WTC11 (cell line): ENCODE measurements around the gene ABCG1. TPM values are rescaled to one million over a fixed set of nuclear protein-coding genes. Genes with fewer than 3 reads are reported as not detected.

Experiments
- ATAC-seq: fragments of 200-7000 bp; cut with Tn5 transposase; 2 replicates; pipeline ENCODE4 v1.10.0; 2021; ENCODE audit warnings: mild to moderate bottlenecking, moderate library complexity
- CTCF ChIA-PET: fragments of 300-600 bp; sonication (Branson Sonifier 250); formaldehyde crosslinking; loops from one replicate; lab custom pipeline; 2021; ENCODE audit warnings: antibody characterized with exemption; lab: Charles Lee
- POLR2A ChIA-PET: fragments of 350-600 bp; sonication (Branson Sonifier 250); formaldehyde crosslinking; loops from one replicate; lab custom pipeline; 2021; ENCODE audit warnings: antibody characterized with exemption; lab: Charles Lee
- DNase-seq: peaks from one replicate; pipeline ENCODE4 v3.0.0; 2021; ENCODE audit warnings: low spot score
- H3K27ac Mint-ChIP-seq: 2 replicates; pipeline ENCODE4 v1.8.0; 2021; ENCODE audit warnings: mixed read lengths
- H3K27me3 Mint-ChIP-seq: 2 replicates; pipeline ENCODE4 v1.8.0; 2021; ENCODE audit warnings: low read depth, mild to moderate bottlenecking, moderate library complexity, mixed read lengths
- H3K36me3 Mint-ChIP-seq: 2 replicates; pipeline ENCODE4 v1.8.0; 2021; ENCODE audit warnings: mixed read lengths
- H3K4me1 Mint-ChIP-seq: 2 replicates; pipeline ENCODE4 v1.8.0; 2022; ENCODE audit warnings: mixed read lengths
- H3K4me3 Mint-ChIP-seq: 2 replicates; pipeline ENCODE4 v1.8.0; 2021; ENCODE audit warnings: mild to moderate bottlenecking, moderate library complexity, mixed read lengths
- H3K9me3 Mint-ChIP-seq: 2 replicates; pipeline ENCODE4 v1.8.0; 2021; ENCODE audit warnings: mixed read lengths
- AFF4 ChIP-seq: sonication (generic); formaldehyde crosslinking; IDR thresholded peaks from 2 replicates; pipeline ENCODE4 v1.8.1; 2023; ENCODE audit warnings: mild to moderate bottlenecking, missing genetic modification reagents, borderline replicate concordance
- ATF2 ChIP-seq: sonication (generic); formaldehyde crosslinking; IDR thresholded peaks from 2 replicates; pipeline ENCODE4 v1.8.1; 2022; ENCODE audit warnings: low read depth, missing genetic modification reagents, borderline replicate concordance
- CDX4 ChIP-seq: fragments of 250-450 bp; sonication (Bioruptor Pico); IDR thresholded peaks from 2 replicates; pipeline ENCODE4 v1.9.0; 2021; ENCODE audit warnings: moderate library complexity, mild to moderate bottlenecking, inconsistent platforms, borderline replicate concordance
- FOXP1 ChIP-seq: sonication (generic); formaldehyde crosslinking; IDR thresholded peaks from 2 replicates; pipeline ENCODE4 v1.8.0; 2022; ENCODE audit warnings: missing genetic modification reagents, mild to moderate bottlenecking, moderate library complexity, borderline replicate concordance
- FOXP4 ChIP-seq: sonication (generic); formaldehyde crosslinking; IDR thresholded peaks from 2 replicates; pipeline ENCODE4 v1.8.0; 2022; ENCODE audit warnings: mild to moderate bottlenecking, missing genetic modification reagents
- IRF2 ChIP-seq: sonication (generic); formaldehyde crosslinking; IDR thresholded peaks from 2 replicates; pipeline ENCODE4 v1.8.0; 2022; ENCODE audit warnings: low read depth, missing genetic modification reagents, borderline replicate concordance
- MXD4 ChIP-seq: fragments of 250-450 bp; sonication (Bioruptor Pico); IDR thresholded peaks from 2 replicates; pipeline ENCODE4 v1.8.0; 2021; ENCODE audit warnings: mild to moderate bottlenecking, moderate library complexity, borderline replicate concordance
- NR2C2 ChIP-seq: sonication (generic); formaldehyde crosslinking; IDR thresholded peaks from 2 replicates; pipeline ENCODE4 v1.8.0; 2022; ENCODE audit warnings: mild to moderate bottlenecking, missing genetic modification reagents
- SOX15 ChIP-seq: fragments of 250-450 bp; sonication (Bioruptor Pico); IDR thresholded peaks from 2 replicates; pipeline ENCODE4 v1.9.0; 2021; ENCODE audit warnings: mild to moderate bottlenecking
- TCF7 ChIP-seq: sonication (generic); formaldehyde crosslinking; IDR thresholded peaks from 2 replicates; pipeline ENCODE4 v1.8.0; 2022; ENCODE audit warnings: mild to moderate bottlenecking, low read depth, missing genetic modification reagents, moderate library complexity
- ZNF121 ChIP-seq: sonication (generic); formaldehyde crosslinking; IDR thresholded peaks from 2 replicates; pipeline ENCODE4 v1.8.0; 2023; ENCODE audit warnings: missing genetic modification reagents
- ZNF423 ChIP-seq: fragments of 250-450 bp; sonication (Bioruptor Pico); IDR thresholded peaks from 2 replicates; pipeline ENCODE4 v2.1.2; 2022; ENCODE audit warnings: mild to moderate bottlenecking, moderate library complexity
- ZNF671 ChIP-seq: fragments of 250-450 bp; sonication (Bioruptor Pico); IDR thresholded peaks from 2 replicates; pipeline ENCODE4 v1.8.0; 2021; ENCODE audit warnings: mild to moderate bottlenecking
- total RNA-seq: library from RNA; stranded (reverse); gene quantifications from 3 replicates; pipeline ENCODE4 v1.2.3, GENCODE V29; 2021

ABCG1 gene
- total RNA-seq, 1 experiment from 2014 or later: 4.0 TPM

GRCh38 chr21:42307106-42307505 lies 88.2 kb downstream of the ABCG1 start:
- no peak for ATAC-seq
- peaks cover 6% of the 10 kb centered on the region for H3K27me3 Mint-ChIP-seq
- CTCF ChIA-PET: no interaction called here

GRCh38 chr21:42308161-42308913 lies 89.4 kb downstream of the ABCG1 start:
- Mint-ChIP-seq H3K4me3 (no peak overlapping the region), H3K9me3 (no peaks in the 10 kb centered on the region), H3K27ac (no peak overlapping the region), H3K36me3 (no peaks in the 10 kb centered on the region), H3K27me3 (peaks cover 6% of the 10 kb centered on the region), H3K4me1 (peaks cover 20% of the 10 kb centered on the region)
- no peak for ATAC-seq
- ChIA-PET POLR2A (no interaction called here), CTCF (interaction anchor here (0.6 to 1.8 kb wide), 4 partner anchors 30 to 246 kb away, joined by 3 to 20 read pairs (median 6); no protein-coding TSS in a partner anchor)
- DNase-seq: no peak
- TF ChIP-seq FOXP1 (CRISPR knock-in tag) (no peak), SOX15 (CRISPR knock-in tag) (no peak), IRF2 (CRISPR knock-in tag) (no peak), TCF7 (CRISPR knock-in tag) (no peak), NR2C2 (CRISPR knock-in tag) (no peak), ZNF423 (CRISPR knock-in tag) (no peak), AFF4 (CRISPR knock-in tag) (no peak), MXD4 (CRISPR knock-in tag) (no peak), ATF2 (CRISPR knock-in tag) (no peak), ZNF121 (no peak), ZNF671 (no peak), CDX4 (CRISPR knock-in tag) (no peak)

More at GRCh38 chr21:42307106-42307505, 88.2 kb downstream of the ABCG1 start:
- no peak for DNase-seq
- Mint-ChIP-seq H3K36me3 (no peaks in the 10 kb centered on the region), H3K4me3 (no peak overlapping the region)
- POLR2A ChIA-PET: no interaction called here
- TF ChIP-seq FOXP4 (CRISPR knock-in tag): no peak
- TF ChIP-seq, all 79 proteins: peak for 0
- H3K9me3 Mint-ChIP-seq: no peaks in the 10 kb centered on the region
- H3K27ac Mint-ChIP-seq: no peak overlapping the region; the same call in 1 of the 2 replicates
- peaks cover 10% of the 10 kb centered on the region for H3K4me1 Mint-ChIP-seq
